ENCODE data around the gene ZKSCAN7.
"Not testable (repeated sequence)": the region's sequence is repeated elsewhere in the genome, so short reads cannot be mapped to it uniquely, and the experiment has no call there.

ZKSCAN7 gene

GRCh38 chr3:44544811-44545210 is 10.2 kb upstream of the ZKSCAN7 start:
- not testable (repeated sequence) for H3K36me3 Mint-ChIP-seq, ATAC-seq, H3K4me3 Mint-ChIP-seq, H3K27ac Mint-ChIP-seq, H3K9me3 Mint-ChIP-seq, H3K4me1 Mint-ChIP-seq, H3K27me3 Mint-ChIP-seq

DNA sequence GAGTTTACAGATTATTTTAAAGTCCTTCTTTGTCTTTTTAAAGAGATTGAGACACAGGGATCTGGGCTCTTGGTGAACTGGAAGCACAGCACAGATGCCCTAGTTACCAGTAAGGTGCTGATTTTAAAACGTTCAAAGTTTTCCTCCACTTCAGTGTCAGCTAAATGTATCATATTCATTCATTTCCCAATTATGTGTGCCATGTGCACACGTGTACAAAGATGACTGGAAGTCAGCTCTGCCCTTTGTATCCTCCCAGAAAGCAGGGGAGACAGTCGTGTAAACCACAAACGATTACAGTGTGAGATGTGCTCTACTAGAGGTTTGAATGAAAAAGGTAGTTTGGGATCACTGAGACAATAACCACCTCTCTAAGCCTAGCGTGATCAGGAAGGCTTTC is 730 bp downstream of the ZKSCAN7 start:
- ATAC-seq, result no peak
- Mint-ChIP-seq H3K9me3 (no peaks in the 10 kb centered on the region), H3K27me3 (no peaks in the 10 kb centered on the region), H3K4me3 (peak overlapping the region; percentile 90), H3K36me3 (peaks cover 38% of the 10 kb centered on the region), H3K27ac (peak overlapping the region; percentile 84), H3K4me1 (peaks cover 21% of the 10 kb centered on the region)

- no peak for ATAC-seq
- Mint-ChIP-seq H3K4me1 (peaks cover 21% of the 10 kb centered on the region), H3K9me3 (no peaks in the 10 kb centered on the region), H3K4me3 (no peak overlapping the region), H3K36me3 (peaks cover 51% of the 10 kb centered on the region), H3K27me3 (no peaks in the 10 kb centered on the region), H3K27ac (no peak overlapping the region)
These were observed 2.1 kb downstream of the ZKSCAN7 start for GRCh38 chr3:44557074-44557473.

DNA sequence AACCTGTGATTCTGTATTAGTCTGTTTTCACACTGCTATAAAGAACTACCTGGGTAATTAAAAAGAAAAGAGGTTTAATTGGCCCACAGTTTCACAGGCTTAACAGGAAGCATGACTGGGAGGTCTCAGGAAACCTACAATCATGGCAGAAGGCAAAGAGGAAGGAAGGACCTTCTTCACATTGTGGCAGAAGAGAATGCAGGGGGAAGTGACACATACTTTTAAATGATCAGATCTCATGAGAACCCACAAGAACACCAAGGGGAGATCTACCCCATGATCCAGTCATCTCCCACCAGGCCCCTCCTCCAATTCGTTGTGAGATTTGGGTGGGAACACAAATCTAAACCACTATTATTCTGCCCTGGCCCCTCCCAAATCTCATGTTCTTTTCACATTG is 6.1 kb downstream of the ZKSCAN7 start:
- Mint-ChIP-seq H3K27me3 (no peaks in the 10 kb centered on the region), H3K9me3 (peaks cover 9% of the 10 kb centered on the region)

GRCh38 chr3:44562147-44562546 is 7.2 kb downstream of the ZKSCAN7 start:
- Mint-ChIP-seq H3K36me3 (peaks cover 94% of the 10 kb centered on the region), H3K27ac (no peak overlapping the region), H3K4me1 (no peaks in the 10 kb centered on the region), H3K9me3 (peaks cover 16% of the 10 kb centered on the region), H3K27me3 (no peaks in the 10 kb centered on the region), H3K4me3 (no peak overlapping the region)
- no peak for ATAC-seq

More for the DNA sequence above, 6.1 kb downstream of the ZKSCAN7 start:
- H3K4me1 Mint-ChIP-seq, result peaks cover 7% of the 10 kb centered on the region
- no peak for ATAC-seq
- H3K4me3 Mint-ChIP-seq, result no peak overlapping the region
- H3K27ac Mint-ChIP-seq, result no peak overlapping the region
- H3K36me3 Mint-ChIP-seq, result peaks cover 90% of the 10 kb centered on the region

DNA sequence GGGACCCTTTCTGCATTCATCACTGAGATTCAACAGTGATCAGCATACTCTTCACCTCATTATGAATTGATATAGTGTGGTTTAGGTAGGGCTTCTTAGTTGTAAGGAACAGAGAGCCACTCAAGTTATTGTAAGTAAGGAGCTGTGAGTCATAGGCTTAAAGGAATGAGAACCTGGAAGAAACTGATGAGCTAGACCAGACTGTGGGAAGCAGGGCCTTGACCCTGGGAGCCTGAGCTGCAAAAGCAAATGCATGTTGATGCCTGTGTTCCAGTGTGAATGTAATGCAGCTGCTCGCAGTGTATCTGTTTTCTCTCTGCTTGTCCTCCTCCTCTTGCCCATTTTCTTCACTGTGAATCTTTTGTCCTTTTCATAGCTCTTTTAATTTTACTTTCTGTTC is 13.6 kb downstream of the ZKSCAN7 start:
- no peak overlapping the region for H3K4me3 Mint-ChIP-seq
- no peaks in the 10 kb centered on the region for H3K4me1 Mint-ChIP-seq
- H3K27me3 Mint-ChIP-seq, result no peaks in the 10 kb centered on the region
- peaks cover 43% of the 10 kb centered on the region for H3K9me3 Mint-ChIP-seq
- H3K27ac Mint-ChIP-seq, result no peak overlapping the region
- peaks cover 90% of the 10 kb centered on the region for H3K36me3 Mint-ChIP-seq
- no peak for ATAC-seq

- Mint-ChIP-seq H3K4me3 (no peak overlapping the region), H3K4me1 (no peaks in the 10 kb centered on the region), H3K27me3 (no peaks in the 10 kb centered on the region), H3K27ac (no peak overlapping the region), H3K9me3 (peaks cover 39% of the 10 kb centered on the region), H3K36me3 (peaks cover 67% of the 10 kb centered on the region)
- no peak for ATAC-seq
These were observed 16.0 kb downstream of the ZKSCAN7 start for GRCh38 chr3:44571024-44571423.

DNA sequence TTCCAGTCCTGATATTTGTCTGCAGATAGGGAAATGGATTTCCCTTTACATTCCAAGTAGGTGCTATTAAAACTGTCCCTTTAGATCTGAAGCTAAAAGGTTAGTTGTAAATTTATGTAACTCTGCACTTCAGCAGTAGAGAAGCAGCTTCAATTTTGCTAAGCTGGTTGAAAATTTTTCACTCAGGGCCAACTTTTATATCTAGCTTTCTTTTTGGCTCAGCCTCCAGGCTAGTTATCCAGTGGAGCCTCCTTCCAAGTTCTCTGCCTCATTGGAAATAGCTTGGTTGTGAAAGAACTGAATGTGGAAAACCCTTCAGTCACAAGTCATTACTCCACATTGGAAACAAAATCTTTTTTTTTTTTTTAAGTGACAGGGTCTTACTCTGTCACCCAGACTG is 21.6 kb downstream of the ZKSCAN7 start:
- no peak for ATAC-seq
- Mint-ChIP-seq H3K27ac (no peak overlapping the region), H3K4me1 (no peaks in the 10 kb centered on the region), H3K36me3 (peaks cover 47% of the 10 kb centered on the region), H3K9me3 (peaks cover 12% of the 10 kb centered on the region), H3K4me3 (no peak overlapping the region), H3K27me3 (no peaks in the 10 kb centered on the region)

DNA sequence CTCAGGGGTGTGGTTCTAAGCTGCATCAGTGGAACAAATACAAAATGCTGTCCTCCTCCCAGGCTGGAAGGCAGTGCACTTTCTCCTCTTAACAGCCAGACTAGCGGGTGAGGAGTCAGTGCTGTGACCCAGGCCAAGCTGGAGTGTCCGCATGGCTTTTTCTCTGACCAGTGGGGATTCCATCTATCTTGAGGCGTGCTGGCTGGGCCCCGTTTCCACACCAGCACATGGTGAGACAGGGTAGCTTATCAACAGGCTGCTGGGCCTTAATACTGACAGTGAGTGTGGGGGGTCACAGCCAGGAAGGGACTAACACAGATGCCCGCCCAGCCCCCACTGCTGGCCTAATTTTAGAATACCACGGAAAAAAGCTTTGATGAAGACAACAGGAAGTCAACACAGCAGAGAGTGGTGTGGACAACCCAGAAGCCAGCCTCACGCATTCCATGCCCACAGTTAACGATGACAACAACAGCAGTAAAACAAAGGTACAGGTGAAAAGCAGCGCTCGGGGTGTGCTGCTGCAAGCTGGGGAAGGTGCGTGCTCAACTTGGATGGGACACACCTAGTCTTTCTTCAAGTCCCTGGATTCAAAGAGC is 22.5 kb downstream of the ZKSCAN7 start:
- H3K4me3 Mint-ChIP-seq, H3K27me3 Mint-ChIP-seq, H3K27ac Mint-ChIP-seq, H3K4me1 Mint-ChIP-seq, ATAC-seq, H3K9me3 Mint-ChIP-seq: not testable (repeated sequence)
- H3K36me3 Mint-ChIP-seq, result peaks cover 38% of the 10 kb centered on the region

GRCh38 chr3:44578316-44578715 is 23.3 kb downstream of the ZKSCAN7 start:
- H3K4me3 Mint-ChIP-seq, H3K27ac Mint-ChIP-seq, H3K27me3 Mint-ChIP-seq, H3K4me1 Mint-ChIP-seq, H3K9me3 Mint-ChIP-seq, ATAC-seq: not testable (repeated sequence)
- peaks cover 38% of the 10 kb centered on the region for H3K36me3 Mint-ChIP-seq

DNA sequence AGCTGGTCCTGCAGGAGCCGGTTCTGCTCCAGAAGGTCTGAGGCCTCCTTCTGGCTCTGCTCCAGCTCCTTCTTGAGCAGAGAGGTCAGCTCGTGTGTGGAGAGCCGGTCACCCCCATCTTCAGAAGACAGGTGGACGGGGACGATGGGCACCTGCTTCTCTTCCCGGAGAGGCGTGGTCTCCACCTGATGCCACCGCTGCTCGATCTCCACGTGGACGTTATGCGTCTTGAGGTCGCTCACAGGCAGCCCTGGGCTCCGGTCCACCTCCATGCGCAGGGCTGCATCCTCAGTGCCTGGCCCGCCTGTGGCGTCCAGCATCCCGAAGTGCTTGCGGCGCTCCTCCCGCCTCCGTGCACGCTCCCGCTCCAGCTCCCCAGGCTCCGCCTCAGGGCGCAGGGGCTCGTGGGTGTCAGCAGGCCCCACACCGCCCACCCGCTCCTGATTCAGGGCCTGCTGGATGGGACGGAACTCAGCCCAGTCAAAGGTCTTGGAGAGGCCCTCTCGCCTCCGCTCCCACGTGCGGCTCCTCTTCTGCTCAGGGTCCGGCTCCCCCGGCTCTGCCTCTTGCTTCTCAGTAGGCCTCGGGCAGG is 24.0 kb downstream of the ZKSCAN7 start:
- ATAC-seq, H3K4me1 Mint-ChIP-seq, H3K4me3 Mint-ChIP-seq, H3K27ac Mint-ChIP-seq, H3K27me3 Mint-ChIP-seq, H3K9me3 Mint-ChIP-seq: not testable (repeated sequence)
- peaks cover 43% of the 10 kb centered on the region for H3K36me3 Mint-ChIP-seq

DNA sequence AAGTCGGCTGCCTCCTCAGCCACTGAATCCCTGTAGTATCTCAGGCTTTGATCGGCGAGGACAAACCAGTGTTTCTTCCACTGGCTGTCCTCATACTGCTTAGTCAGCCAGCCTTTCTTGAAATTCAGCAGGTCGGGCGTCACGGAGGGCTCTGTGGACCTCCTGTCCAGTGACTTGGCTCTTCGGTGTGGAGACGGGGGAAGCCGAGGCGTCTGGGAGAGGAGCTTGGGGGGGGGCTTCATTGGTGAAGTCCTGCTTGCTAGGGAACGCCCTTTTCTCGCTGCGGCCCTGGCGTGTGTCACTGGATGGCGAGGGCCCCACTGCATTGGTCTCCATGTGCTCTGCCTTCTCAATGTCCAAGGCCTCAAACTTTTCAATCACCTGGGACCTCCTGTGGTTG is 24.8 kb downstream of the ZKSCAN7 start:
- not testable (repeated sequence) for H3K27ac Mint-ChIP-seq, H3K9me3 Mint-ChIP-seq, H3K4me1 Mint-ChIP-seq, ATAC-seq, H3K4me3 Mint-ChIP-seq
- peaks cover 17% of the 10 kb centered on the region for H3K27me3 Mint-ChIP-seq
- peaks cover 43% of the 10 kb centered on the region for H3K36me3 Mint-ChIP-seq

DNA sequence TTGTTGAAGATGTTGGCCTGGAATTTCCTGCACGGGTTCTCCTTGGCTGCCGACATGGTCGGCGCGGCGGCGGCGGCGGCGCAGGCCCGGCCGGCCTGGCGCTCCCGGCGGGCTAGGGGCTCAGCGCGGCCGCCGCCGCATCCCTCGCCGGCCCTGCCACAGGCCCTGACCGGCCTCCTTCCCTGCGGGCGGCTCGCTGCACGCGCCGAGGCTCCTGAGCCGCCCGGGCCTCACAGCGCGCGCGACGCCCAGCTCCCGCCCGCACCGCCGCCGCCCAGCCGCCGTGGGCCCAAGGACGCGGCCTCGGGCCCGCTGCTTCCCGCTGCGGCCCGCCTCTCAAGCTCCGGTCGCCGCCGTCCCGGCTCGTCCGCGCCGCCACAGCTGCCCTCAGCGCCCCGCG is 26.0 kb downstream of the ZKSCAN7 start:
- not testable (repeated sequence) for H3K27ac Mint-ChIP-seq, ATAC-seq, H3K4me3 Mint-ChIP-seq, H3K9me3 Mint-ChIP-seq
- Mint-ChIP-seq H3K4me1 (peaks cover 15% of the 10 kb centered on the region), H3K27me3 (peaks cover 29% of the 10 kb centered on the region), H3K36me3 (peaks cover 44% of the 10 kb centered on the region)

DNA sequence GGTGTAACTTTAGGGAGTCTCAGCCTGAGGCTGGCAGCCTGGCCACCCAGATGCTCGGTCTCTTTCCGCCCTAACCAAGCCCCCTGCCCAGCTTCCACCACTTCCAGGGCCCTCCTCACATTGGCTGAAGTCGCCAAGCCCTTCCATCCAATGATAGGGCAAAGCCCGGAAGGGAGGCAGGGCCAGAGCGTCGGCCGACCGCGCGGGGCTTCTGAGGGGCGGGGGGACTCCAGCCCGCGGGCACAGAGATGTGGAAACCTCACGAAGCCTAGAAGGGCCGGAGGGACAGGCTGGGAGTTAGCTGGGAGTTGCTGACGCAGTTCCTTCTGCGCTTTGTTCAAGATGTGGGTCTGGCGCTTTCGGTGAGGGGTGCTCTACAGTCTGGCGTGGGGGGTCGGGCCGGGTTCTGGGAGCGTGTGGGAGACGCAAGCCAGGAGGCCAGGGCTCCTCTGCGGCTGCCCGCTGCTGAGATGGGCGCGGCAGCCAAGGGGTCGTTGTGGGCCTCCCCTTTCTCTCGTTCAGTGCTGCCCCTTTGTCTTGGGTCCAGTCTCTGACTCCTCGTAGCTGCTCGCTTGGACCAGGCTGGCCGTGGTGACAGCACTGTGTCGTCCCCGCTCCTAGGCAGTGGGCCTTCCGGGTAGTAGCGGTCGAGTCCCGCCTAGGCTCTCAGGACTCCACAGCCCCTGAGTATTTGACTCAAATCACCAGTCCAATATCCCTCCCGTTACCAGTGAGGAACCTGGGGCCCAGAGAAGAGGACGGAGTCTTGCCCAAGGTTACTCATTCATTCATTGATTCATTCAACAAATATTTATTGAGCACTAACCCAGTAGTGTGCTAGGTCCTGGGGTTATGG is 29.9 kb downstream of the ZKSCAN7 start, which contains the start of gene ZNF660:
Gene ZNF660 (plus strand): TSS at position 319 of the 856 bp plus-strand sequence. CDS start 9,230 bp downstream, outside the sequence.
- H3K4me3 Mint-ChIP-seq, result peak within 1 kb of the TSS; percentile 75
- H3K9me3 Mint-ChIP-seq, result peaks cover 12% of the 10 kb centered on the region
- peaks cover 51% of the 10 kb centered on the region for H3K36me3 Mint-ChIP-seq
- peaks cover 34% of the 10 kb centered on the region for H3K27me3 Mint-ChIP-seq
- H3K27ac Mint-ChIP-seq, result peak within 1 kb of the TSS; percentile 50
- peaks cover 15% of the 10 kb centered on the region for H3K4me1 Mint-ChIP-seq
- ATAC-seq, result peak; percentile 82

GRCh38 chr3:44596621-44597020 is 41.6 kb downstream of the ZKSCAN7 start:
- Mint-ChIP-seq H3K27me3 (no peaks in the 10 kb centered on the region), H3K9me3 (peaks cover 26% of the 10 kb centered on the region), H3K4me1 (no peaks in the 10 kb centered on the region), H3K4me3 (no peak overlapping the region), H3K36me3 (peaks cover 46% of the 10 kb centered on the region), H3K27ac (no peak overlapping the region)
- no peak for ATAC-seq

DNA sequence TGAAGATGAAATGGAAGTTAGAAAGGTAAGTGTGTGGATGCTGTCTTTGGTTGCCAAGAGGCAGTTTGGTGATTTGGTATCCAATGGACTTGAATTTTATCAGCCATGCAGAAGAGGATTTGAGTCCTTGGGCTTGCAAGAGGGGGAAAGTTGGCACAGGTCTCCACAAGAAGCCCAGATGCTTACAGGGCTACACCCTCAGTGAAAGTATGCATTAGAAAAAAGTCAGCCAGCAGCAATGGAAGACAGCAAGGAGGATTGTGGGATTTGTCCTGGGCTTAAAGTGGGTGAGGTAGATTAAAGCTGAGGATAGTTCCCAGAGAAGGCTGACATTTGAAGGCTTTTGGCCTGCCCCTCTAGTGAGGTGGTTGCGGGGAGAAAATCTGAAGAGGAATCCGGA is 46.8 kb downstream of the ZKSCAN7 start:
- H3K4me1 Mint-ChIP-seq, result no peaks in the 10 kb centered on the region
- H3K9me3 Mint-ChIP-seq, result peaks cover 4% of the 10 kb centered on the region
- no peak overlapping the region for H3K4me3 Mint-ChIP-seq
- H3K27me3 Mint-ChIP-seq, result no peaks in the 10 kb centered on the region
- ATAC-seq, result no peak
- H3K36me3 Mint-ChIP-seq, result peaks cover 36% of the 10 kb centered on the region
- H3K27ac Mint-ChIP-seq, result no peak overlapping the region

All from stimulated activated memory B cell treated with anti-CD40 and anti-IgM and Interleukin-4, amounts not matched to agents 10 μg/mL and 1 μg/mL and 100 μg/mL, for 72 hours (primary cell).